HCT116 (cell line): Measurements from ENCODE around the gene NPLOC4. TPM values are rescaled to one million over a fixed set of nuclear protein-coding genes. Genes with fewer than 3 reads are reported as not detected.

ENCODE experiments used
- ATAC-seq: fragments of 200-7000 bp; cut with Tn5 transposase; 2 replicates; pipeline ENCODE4 v1.9.1; 2020; ENCODE audit warnings: mild to moderate bottlenecking, moderate library complexity
- BruUV-seq: library from RNA; stranded (reverse); fragments of 400-500 nt; replicated peaks from 2 replicates; lab custom pipeline; 2021; lab: Mats Ljungman, UMichigan
- CTCF ChIA-PET: fragments of 300-600 bp; sonication (Branson Sonifier 250); formaldehyde crosslinking; loops from one replicate; lab custom pipeline; 2021; ENCODE audit warnings: antibody characterized with exemption; lab: Charles Lee
- POLR2A ChIA-PET: fragments of 300-600, 350-600 bp; sonication (Branson Sonifier 250); formaldehyde crosslinking; loops from one replicate; lab custom pipeline; 2021; ENCODE audit warnings: antibody characterized with exemption; lab: Charles Lee
- RAD21 ChIA-PET, 2 experiments: fragments of 300-600 bp; sonication (Branson Sonifier 250); formaldehyde crosslinking; loops; one replicate each; lab custom pipeline; 2023; ENCODE audit warnings: low total read pairs in 2 of 2; ENCODE audit not compliant: uncharacterized antibody in 2 of 2, unreplicated experiment in 2 of 2, low non-redundant PET in 1 of 2; lab: Charles Lee
- DNase-seq: peaks from one replicate; pipeline ENCODE4 v3.0.0-alpha.2; 2010; ENCODE audit warnings: low read depth, low spot score
- H2AFZ ChIP-seq: fragments of 200-600 bp; shearing (Covaris generic), sonication (generic); 2 replicates; pipeline ENCODE4 v1.6.1; 2017; ENCODE audit warnings: low read depth, mixed run types, mixed read lengths, antibody characterized with exemption, low read length; ENCODE audit not compliant: poor library complexity, severe bottlenecking
- H3K27ac ChIP-seq: 2 replicates; pipeline ENCODE4 v1.5.1; 2012; ENCODE audit warnings: low read depth, low read length
- H3K27me3 ChIP-seq: fragments of 200-600 bp; sonication (generic); 2 replicates; pipeline ENCODE4 v1.6.1; 2016; ENCODE audit warnings: mixed run types, low read length, mixed read lengths; ENCODE audit not compliant: insufficient read depth
- H3K36me3 ChIP-seq, 2 experiments: fragments of 200-500 bp in 1 of 2; fragments of 200-600 bp in 1 of 2; sonication (Bioruptor generic) in 1 of 2; sonication (generic) in 1 of 2; 2 replicates each; pipeline versions ENCODE4 v1.5.1 to v1.6.1; 2014 to 2016; ENCODE audit warnings: low read length in 2 of 2, inconsistent platforms in 1 of 2, mixed read lengths in 1 of 2, mixed run types in 1 of 2; ENCODE audit not compliant: insufficient read depth in 2 of 2, control insufficient read depth in 1 of 2
- H3K4me1 ChIP-seq, 2 experiments: fragments of 200-600 bp in 1 of 2; sonication (generic) in 1 of 2; 2 replicates each; pipeline versions ENCODE4 v1.5.1 to v1.6.1; 2012 to 2017; ENCODE audit warnings: low read length in 2 of 2, inconsistent platforms in 1 of 2, mild to moderate bottlenecking in 1 of 2, mixed read lengths in 1 of 2, mixed run types in 1 of 2, moderate library complexity in 1 of 2; ENCODE audit not compliant: insufficient read depth in 2 of 2, control insufficient read depth in 1 of 2
- H3K4me2 ChIP-seq: fragments of 200-600 bp; sonication (generic); 2 replicates; pipeline ENCODE4 v1.6.1; 2017; ENCODE audit warnings: mixed run types, low read length, mixed read lengths
- H3K4me3 ChIP-seq, 2 experiments: fragments of 200-600 bp in 1 of 2; sonication (generic) in 1 of 2; replicated peaks in 1 of 2; 2 replicates each; pipeline ENCODE4 v1.5.1; 2011 to 2016; ENCODE audit warnings: low read length in 2 of 2, control low read depth in 1 of 2, low read depth in 1 of 2, mild to moderate bottlenecking in 1 of 2, mixed read lengths in 1 of 2, mixed run types in 1 of 2
- H3K79me2 ChIP-seq: fragments of 200-600 bp; sonication (generic); 2 replicates; pipeline ENCODE4 v1.6.1; 2017; ENCODE audit warnings: mild to moderate bottlenecking, mixed run types, low read length, moderate library complexity, mixed read lengths; ENCODE audit not compliant: insufficient read depth
- H3K9ac ChIP-seq: fragments of 200-600 bp; sonication (generic); 2 replicates; pipeline ENCODE4 v1.6.1; 2016; ENCODE audit warnings: low read length, mixed read lengths
- H3K9me2 ChIP-seq: fragments of 200-600 bp; sonication (generic), shearing (Covaris generic); 2 replicates; pipeline ENCODE4 v1.6.1; 2017; ENCODE audit warnings: mixed run types, mild to moderate bottlenecking, moderate library complexity; ENCODE audit not compliant: insufficient read depth
- H3K9me3 ChIP-seq, 2 experiments: fragments of 200-500 bp in 1 of 2; fragments of 200-600 bp in 1 of 2; sonication (Bioruptor generic) in 1 of 2; sonication (generic) in 1 of 2; 2 replicates each; pipeline ENCODE4 v1.6.1; 2014 to 2017; ENCODE audit warnings: low read length in 2 of 2, mixed read lengths in 2 of 2, inconsistent platforms in 1 of 2, low read depth in 1 of 2, mild to moderate bottlenecking in 1 of 2, mixed run types in 1 of 2, moderate library complexity in 1 of 2; ENCODE audit not compliant: control insufficient read depth in 1 of 2, insufficient read depth in 1 of 2
- H4K20me1 ChIP-seq: fragments of 200-600 bp; sonication (generic), shearing (Covaris generic); 2 replicates; pipeline ENCODE4 v1.6.1; 2017; ENCODE audit warnings: mixed run types, mild to moderate bottlenecking, moderate library complexity; ENCODE audit not compliant: insufficient read depth
- CBX3 ChIP-seq: IDR thresholded peaks from 2 replicates; pipeline ENCODE4 v1.6.1; 2012; ENCODE audit warnings: low read depth
- CTCF ChIP-seq, 3 experiments: fragments of 200-600 bp in 1 of 3; sonication (generic) in 1 of 3; IDR thresholded peaks in 2 of 3; conservative IDR thresholded peaks in 1 of 3; 2 replicates each; pipeline ENCODE4 v1.5.1; 2012 to 2017; ENCODE audit warnings: low read depth in 2 of 3, low read length in 2 of 3, antibody characterized with exemption in 1 of 3, borderline replicate concordance in 1 of 3, control low read depth in 1 of 3, mild to moderate bottlenecking in 1 of 3, mixed read lengths in 1 of 3, mixed run types in 1 of 3, moderate library complexity in 1 of 3; ENCODE audit not compliant: insufficient read depth in 1 of 3
- ELF1 ChIP-seq: IDR thresholded peaks from 2 replicates; pipeline ENCODE4 v1.6.1; 2012; ENCODE audit warnings: low read depth, borderline replicate concordance
- POLR2A ChIP-seq: IDR thresholded peaks from 2 replicates; pipeline ENCODE4 v1.7.0; 2011; ENCODE audit warnings: borderline replicate concordance; ENCODE audit not compliant: insufficient read depth, insufficient read length; ENCODE audit errors: extremely low read depth
- POLR2AphosphoS5 ChIP-seq: IDR thresholded peaks from 2 replicates; pipeline ENCODE4 v1.6.1; 2011; ENCODE audit warnings: mild to moderate bottlenecking, low read depth, low read length, moderate library complexity
- intact Hi-C: fragments of 100-400 bp; cut with micrococcal nuclease; formaldehyde crosslinking; loops from 2 replicates; pipeline ENCODE4 v1.10.0; 2022
- total RNA-seq: library from RNA; stranded (reverse); gene quantifications from one replicate; pipeline ENCODE4 v1.2.1, GENCODE V29; 2021; ENCODE audit not compliant: unreplicated experiment

Gene NPLOC4
- total RNA-seq, 1 experiment from 2014 or later = 137 TPM

GRCh38 chr17:81680150-81680549, 43.2 kb upstream of the NPLOC4 start:
- ChIA-PET RAD21 (no interaction called here), POLR2A (no interaction called here), CTCF (no interaction called here)
- H3K27ac ChIP-seq = no peak overlapping the region
- peaks cover 6% of the 10 kb centered on the region; the same call in 1 of the 2 replicates for H4K20me1 ChIP-seq
- no peaks in the 10 kb centered on the region for H3K9me2 ChIP-seq
- TF ChIP-seq POLR2A = no peak
- no peak overlapping the region for H2AFZ ChIP-seq
- ATAC-seq (no peak), DNase-seq (no peak)
- peaks cover 0 to 3% of the 10 kb centered on the region in 2 experiments; a peak in 1 of 4 replicates for H3K36me3 ChIP-seq
- H3K4me1 ChIP-seq = peaks cover 14 to 18% of the 10 kb centered on the region in 2 experiments
- no TSS peak for BruUV-seq
- intact Hi-C loops = no loop called here
- H3K27me3 ChIP-seq = no peaks in the 10 kb centered on the region
- peaks cover 38% of the 10 kb centered on the region for H3K79me2 ChIP-seq
- H3K4me3 ChIP-seq = no peak overlapping the region
- H3K4me2 ChIP-seq = no peak overlapping the region
- H3K9ac ChIP-seq = no peak overlapping the region
- no peaks in the 10 kb centered on the region for H3K9me3 ChIP-seq

GRCh38 chr17:81676906-81677305, 40.0 kb upstream of the NPLOC4 start:
- Histone ChIP-seq H3K4me3 (no peak overlapping the region), H2AFZ (no peak overlapping the region)
- TF ChIP-seq CBX3 = no peak
- no peak for TF ChIP-seq CTCF (IDR thresholded peaks at IDR 0.05 in 2 of 3, conservative IDR thresholded peaks at IDR 0.05 in 1 of 3; ENCODE audit: borderline replicate concordance in 1 of 3, insufficient read depth in 1 of 3, low read depth in 2 of 3, low read length in 2 of 3)
- no peak for TF ChIP-seq ELF1
- TF ChIP-seq POLR2AphosphoS5 = no peak
- TF ChIP-seq, all 23 proteins: peak for 0
- Histone ChIP-seq H3K9me2 (no peaks in the 10 kb centered on the region), H3K79me2 (peaks cover 15% of the 10 kb centered on the region), H3K27ac (no peak overlapping the region), H3K4me2 (no peak overlapping the region), H3K4me1 (peaks cover 0 to 1% of the 10 kb centered on the region in 2 experiments; a peak in 1 of 4 replicates), H3K9ac (no peak overlapping the region), H3K27me3 (no peaks in the 10 kb centered on the region), H3K36me3 (peaks cover 13 to 24% of the 10 kb centered on the region in 2 experiments), H4K20me1 (no peaks in the 10 kb centered on the region; the same call in 1 of the 2 replicates), H3K9me3 (no peaks in the 10 kb centered on the region)
- intact Hi-C loops = no loop called here
- ATAC-seq = no peak
- no peak for DNase-seq
- RAD21 ChIA-PET = no interaction called here
- CTCF ChIA-PET = interaction anchor here (0.6 kb wide), 1 partner anchor 56 kb away, joined by 4 read pairs; no protein-coding TSS in a partner anchor
- no TSS peak for BruUV-seq
- POLR2A ChIA-PET = no interaction called here
